ENCODE results near the gene NPAS3.

Gene NPAS3

DNA sequence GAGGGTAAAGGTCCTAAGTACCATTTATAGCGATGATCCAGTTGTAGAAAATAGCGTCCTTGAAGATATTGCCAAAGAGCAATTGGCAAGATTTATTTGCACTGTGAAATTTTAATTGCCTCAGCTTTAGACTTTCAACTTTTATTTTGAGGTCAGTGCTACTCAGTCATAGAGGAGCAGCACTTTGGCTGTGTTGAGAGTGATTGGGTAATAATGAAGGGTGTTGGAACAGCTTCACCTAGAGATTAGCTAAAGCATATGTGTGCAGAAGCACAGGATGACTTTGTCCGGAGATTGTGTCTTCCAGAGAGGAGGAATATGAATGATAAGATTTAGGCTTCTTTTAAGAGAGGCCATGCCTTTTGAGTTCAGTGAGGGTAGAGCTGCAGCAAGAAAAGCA lies 164.8 kb downstream of the NPAS3 start:
- Mint-ChIP-seq H3K4me1 (no peaks in the 10 kb centered on the region), H3K27me3 (no peaks in the 10 kb centered on the region), H3K4me3 (no peak overlapping the region), H3K9me3 (no peaks in the 10 kb centered on the region), H3K27ac (no peak overlapping the region), H3K36me3 (no peaks in the 10 kb centered on the region)
- ATAC-seq (ENCODE audit: low read depth), result no peak
- DNase-seq (ENCODE audit: low spot score in 2 of 2), result no peak

DNA sequence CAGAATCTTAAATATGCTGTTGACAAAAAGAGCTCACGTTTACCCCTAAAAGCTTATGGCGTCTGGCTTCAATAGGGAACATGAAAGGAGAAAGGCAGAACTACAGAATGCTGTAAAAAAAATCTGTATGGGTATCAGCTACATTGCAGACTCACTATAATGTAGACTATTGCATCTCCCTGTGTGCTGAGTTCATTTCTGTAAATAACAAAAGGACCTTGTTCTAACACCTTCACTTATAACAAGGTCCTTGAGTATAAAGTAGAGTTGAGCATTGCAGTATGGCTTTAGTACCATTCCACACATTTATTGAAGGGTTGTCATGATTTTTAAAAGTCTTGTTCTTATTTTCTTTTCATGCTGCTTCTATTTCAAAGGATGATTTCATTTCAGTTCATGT lies 165.3 kb downstream of the NPAS3 start:
- Mint-ChIP-seq H3K9me3 (no peaks in the 10 kb centered on the region), H3K4me1 (no peaks in the 10 kb centered on the region), H3K27me3 (no peaks in the 10 kb centered on the region), H3K4me3 (no peak overlapping the region), H3K27ac (no peak overlapping the region), H3K36me3 (no peaks in the 10 kb centered on the region)
- ATAC-seq (ENCODE audit: low read depth), result no peak
- no peak for DNase-seq (ENCODE audit: low spot score in 2 of 2)

DNA sequence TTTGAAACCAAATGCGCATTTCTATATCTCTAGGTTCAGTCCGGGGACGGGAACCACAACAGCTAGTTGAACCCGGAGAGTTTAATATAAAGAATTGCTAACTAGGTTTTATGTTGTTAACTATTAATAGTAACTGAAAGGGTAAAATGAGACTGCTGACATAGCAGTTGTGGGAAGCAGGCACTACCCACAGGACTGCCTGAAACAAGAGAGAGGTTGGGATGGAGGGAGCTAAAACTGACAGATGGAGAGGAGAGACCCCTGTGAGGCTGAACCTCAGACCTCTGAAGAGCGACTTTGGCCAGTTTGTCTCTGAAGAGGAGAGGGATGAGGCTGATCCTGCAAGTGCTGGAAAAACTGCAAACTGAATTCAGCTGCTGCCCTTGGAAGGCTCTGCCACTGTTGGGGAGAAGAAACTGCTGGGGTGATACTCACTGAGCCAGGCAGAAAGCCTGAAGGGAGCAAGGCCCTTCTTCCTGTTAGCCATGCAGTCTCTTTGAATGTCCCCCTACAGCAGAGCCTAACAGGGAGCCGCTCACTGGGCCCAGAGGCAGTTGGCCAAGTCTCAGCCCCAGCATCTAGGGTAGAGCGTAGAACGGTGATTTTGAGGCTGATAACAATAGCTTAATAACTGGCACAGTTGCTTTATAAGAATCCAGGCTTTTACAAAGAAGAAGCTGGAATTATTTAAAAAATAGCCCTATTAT lies 172.2 kb downstream of the NPAS3 start:
- H3K36me3 Mint-ChIP-seq, result no peaks in the 10 kb centered on the region
- H3K4me3 Mint-ChIP-seq, result no peak overlapping the region
- ATAC-seq (ENCODE audit: low read depth), result no peak
- H3K9me3 Mint-ChIP-seq, result peaks cover 1% of the 10 kb centered on the region
- H3K27ac Mint-ChIP-seq, result no peak overlapping the region
- no peaks in the 10 kb centered on the region for H3K4me1 Mint-ChIP-seq
- H3K27me3 Mint-ChIP-seq, result no peaks in the 10 kb centered on the region
- no peak for DNase-seq (ENCODE audit: low spot score in 2 of 2)

DNA sequence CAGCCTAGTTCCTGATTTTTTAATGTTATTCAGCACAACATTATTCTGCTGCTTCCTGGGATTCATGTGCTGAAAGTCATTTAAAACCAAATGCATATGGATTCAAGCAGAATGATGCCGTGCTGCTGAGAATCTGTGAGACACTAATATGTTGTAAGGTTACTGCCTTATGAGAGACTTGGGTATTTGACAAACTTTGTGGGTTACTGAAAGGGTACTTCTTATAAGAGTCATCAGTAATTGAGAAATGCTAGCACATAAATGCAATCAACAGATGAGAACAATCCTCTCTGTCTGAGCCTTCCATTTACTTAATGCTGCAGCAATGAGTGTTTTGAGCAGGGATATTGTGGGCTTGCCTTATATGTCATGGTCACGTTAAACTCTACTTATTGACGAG lies 175.7 kb downstream of the NPAS3 start:
- DNase-seq (ENCODE audit: low spot score in 2 of 2) (no peak), ATAC-seq (ENCODE audit: low read depth) (no peak)
- Mint-ChIP-seq H3K27ac (no peak overlapping the region), H3K36me3 (no peaks in the 10 kb centered on the region), H3K4me3 (no peak overlapping the region), H3K9me3 (peaks cover 1% of the 10 kb centered on the region), H3K27me3 (no peaks in the 10 kb centered on the region), H3K4me1 (no peaks in the 10 kb centered on the region)

DNA sequence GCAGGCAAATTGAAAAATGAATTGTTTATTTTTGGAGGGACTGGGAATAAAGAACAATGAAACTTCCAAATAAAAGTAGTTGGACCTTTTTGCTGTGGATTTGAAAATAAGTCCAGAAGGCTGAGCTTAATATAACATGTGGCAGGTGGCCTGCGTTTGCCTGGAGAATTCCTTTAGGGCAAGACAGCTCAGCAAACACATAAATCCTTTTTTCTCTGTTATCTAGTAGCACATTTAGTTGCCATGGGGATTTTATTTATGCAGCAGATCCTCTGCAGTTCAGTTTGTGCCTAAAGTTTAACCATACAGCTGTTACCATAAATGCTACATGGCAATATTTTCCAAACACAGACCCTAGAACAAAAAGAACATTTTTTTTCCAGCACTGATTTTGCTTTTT lies 180.0 kb downstream of the NPAS3 start:
- ATAC-seq (ENCODE audit: low read depth), result no peak
- Mint-ChIP-seq H3K9me3 (peaks cover 2% of the 10 kb centered on the region), H3K27me3 (no peaks in the 10 kb centered on the region), H3K4me1 (no peaks in the 10 kb centered on the region), H3K27ac (no peak overlapping the region), H3K4me3 (no peak overlapping the region), H3K36me3 (no peaks in the 10 kb centered on the region)
- DNase-seq (ENCODE audit: low spot score in 2 of 2), result no peak

DNA sequence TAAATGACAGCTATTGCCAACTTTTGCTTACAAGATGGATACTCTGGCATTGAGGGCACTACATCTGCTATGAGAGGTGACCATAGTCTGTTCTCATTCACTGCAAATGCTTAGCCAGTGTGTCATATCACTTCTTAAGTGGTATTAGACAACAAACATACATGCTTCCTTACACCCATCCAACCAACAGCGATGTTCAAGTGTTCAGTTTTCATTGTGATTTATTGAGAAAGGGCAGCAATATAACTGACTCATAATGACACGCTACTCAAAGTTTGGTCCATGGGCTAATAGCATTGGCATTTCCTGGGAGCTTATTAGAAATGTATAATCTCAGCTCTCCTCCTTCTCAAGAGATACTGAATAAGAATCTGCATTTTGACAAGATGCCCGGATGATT lies 181.7 kb downstream of the NPAS3 start:
- no peaks in the 10 kb centered on the region for H3K27me3 Mint-ChIP-seq
- no peaks in the 10 kb centered on the region for H3K4me1 Mint-ChIP-seq
- peaks cover 2% of the 10 kb centered on the region for H3K9me3 Mint-ChIP-seq
- no peak overlapping the region for H3K27ac Mint-ChIP-seq
- ATAC-seq (ENCODE audit: low read depth) (no peak), DNase-seq (ENCODE audit: low spot score in 2 of 2) (no peak)
- no peaks in the 10 kb centered on the region for H3K36me3 Mint-ChIP-seq
- no peak overlapping the region for H3K4me3 Mint-ChIP-seq

DNA sequence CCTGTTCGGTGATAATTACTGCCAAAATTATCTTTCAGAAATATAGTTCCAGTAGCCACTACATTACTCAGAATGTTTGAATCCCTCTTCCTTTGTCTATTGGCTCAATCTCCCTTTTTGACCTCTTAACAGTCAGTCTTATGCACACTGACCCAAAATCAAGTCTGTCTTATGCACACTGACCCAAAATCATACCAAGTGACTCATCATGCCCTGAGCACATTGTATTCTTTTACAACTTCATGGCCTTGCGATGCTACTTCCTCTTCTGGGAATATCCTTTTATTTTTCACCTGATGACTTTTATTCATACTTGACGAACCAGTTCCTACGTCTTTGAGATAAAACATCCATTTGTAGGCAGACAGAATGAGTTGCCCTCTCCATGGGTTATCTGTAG lies 182.3 kb downstream of the NPAS3 start:
- ATAC-seq (ENCODE audit: low read depth), result no peak
- Mint-ChIP-seq H3K4me1 (no peaks in the 10 kb centered on the region), H3K27me3 (no peaks in the 10 kb centered on the region), H3K36me3 (no peaks in the 10 kb centered on the region), H3K4me3 (no peak overlapping the region), H3K27ac (no peak overlapping the region), H3K9me3 (peaks cover 2% of the 10 kb centered on the region)
- DNase-seq (ENCODE audit: low spot score in 2 of 2), result no peak

DNA sequence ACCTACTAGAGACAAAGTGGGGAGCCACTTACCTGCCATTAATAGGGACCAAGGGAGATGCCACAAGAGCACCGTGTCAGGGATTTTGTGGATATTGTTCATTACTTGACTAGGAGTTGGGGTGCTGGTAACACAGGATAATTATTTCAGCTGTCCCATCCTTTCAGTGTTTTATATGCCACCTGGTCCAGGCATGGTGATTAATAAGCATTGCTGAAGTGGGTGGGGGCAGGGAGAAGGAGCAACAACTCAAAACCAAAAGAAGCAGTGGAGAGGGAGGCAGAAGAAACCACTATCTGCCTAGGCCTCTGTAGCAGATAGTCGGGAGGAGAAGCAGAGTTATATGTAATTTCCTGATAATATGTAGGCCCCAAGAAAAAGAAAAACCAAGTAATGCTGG lies 184.6 kb downstream of the NPAS3 start:
- DNase-seq (ENCODE audit: low spot score in 2 of 2), result no peak
- ATAC-seq (ENCODE audit: low read depth), result no peak
- no peak overlapping the region for H3K27ac Mint-ChIP-seq
- no peaks in the 10 kb centered on the region for H3K4me1 Mint-ChIP-seq
- H3K36me3 Mint-ChIP-seq, result no peaks in the 10 kb centered on the region
- H3K27me3 Mint-ChIP-seq, result no peaks in the 10 kb centered on the region
- no peak overlapping the region for H3K4me3 Mint-ChIP-seq
- H3K9me3 Mint-ChIP-seq, result peaks cover 2% of the 10 kb centered on the region

DNA sequence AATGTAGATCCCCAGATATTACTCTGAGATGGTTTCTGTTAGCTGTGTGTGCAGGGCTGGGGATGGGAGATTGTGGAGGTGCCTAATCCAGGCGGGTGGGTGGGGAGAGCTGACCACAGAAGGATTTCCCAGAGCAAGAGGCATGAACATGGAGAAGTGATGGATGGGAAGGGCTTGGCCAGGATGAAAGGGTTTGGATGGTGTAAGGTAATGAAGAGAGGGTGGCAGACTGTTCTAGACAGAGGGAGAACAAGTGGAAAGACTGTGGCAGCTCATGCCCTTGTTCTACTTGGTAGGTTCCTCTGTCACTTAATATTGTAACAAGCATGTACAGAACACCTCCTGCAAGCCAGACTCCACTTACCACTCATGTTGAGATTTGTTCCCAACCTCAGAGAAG lies 187.8 kb downstream of the NPAS3 start:
- Mint-ChIP-seq H3K4me3 (no peak overlapping the region), H3K27ac (no peak overlapping the region), H3K27me3 (no peaks in the 10 kb centered on the region), H3K4me1 (no peaks in the 10 kb centered on the region), H3K9me3 (no peaks in the 10 kb centered on the region), H3K36me3 (no peaks in the 10 kb centered on the region)
- ATAC-seq (ENCODE audit: low read depth) (no peak), DNase-seq (ENCODE audit: low spot score in 2 of 2) (no peak)

DNA sequence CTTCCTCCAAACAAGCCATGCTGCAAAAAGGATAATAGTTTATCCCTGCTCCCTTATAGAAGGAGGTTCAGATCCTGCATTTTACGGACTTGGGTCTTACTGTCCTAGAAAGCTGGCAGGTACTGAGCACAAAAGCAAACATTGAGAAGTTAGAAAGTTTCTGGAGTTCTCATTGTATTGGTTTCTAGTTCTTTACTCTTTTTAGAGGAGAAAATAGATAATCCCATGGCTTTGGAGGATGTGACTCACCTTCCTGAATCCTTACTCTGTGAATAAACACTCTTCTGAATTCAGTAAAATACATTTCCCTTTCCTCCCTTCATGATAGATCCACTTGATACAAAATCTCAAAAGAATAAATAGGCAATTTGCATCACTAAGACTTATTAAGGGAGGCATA lies 188.9 kb downstream of the NPAS3 start:
- Mint-ChIP-seq H3K4me1 (no peaks in the 10 kb centered on the region), H3K36me3 (no peaks in the 10 kb centered on the region), H3K27ac (no peak overlapping the region), H3K27me3 (no peaks in the 10 kb centered on the region), H3K4me3 (no peak overlapping the region), H3K9me3 (no peaks in the 10 kb centered on the region)
- ATAC-seq (ENCODE audit: low read depth) (no peak), DNase-seq (ENCODE audit: low spot score in 2 of 2) (no peak)

DNA sequence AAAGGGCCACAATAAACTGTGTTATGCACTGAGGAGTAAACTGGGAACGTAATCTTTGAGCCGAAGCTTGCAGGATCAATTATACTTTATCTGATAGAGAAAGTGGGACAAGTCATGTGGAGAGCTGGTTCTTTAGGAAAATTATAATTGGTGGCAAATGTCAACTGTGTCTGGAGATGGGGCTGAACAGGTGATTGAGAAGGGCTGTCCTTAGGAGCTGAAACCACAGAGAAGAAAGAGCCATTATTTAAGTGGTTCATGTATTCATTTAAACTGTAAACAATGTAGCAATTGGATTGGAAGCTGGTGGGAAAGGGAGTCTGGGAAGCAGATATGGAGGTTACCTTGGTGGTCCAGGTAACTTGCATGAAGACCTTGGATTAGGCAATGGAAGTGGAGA lies 193.1 kb downstream of the NPAS3 start:
- H3K9me3 Mint-ChIP-seq, result no peaks in the 10 kb centered on the region
- H3K4me1 Mint-ChIP-seq, result no peaks in the 10 kb centered on the region
- no peak overlapping the region for H3K4me3 Mint-ChIP-seq
- no peaks in the 10 kb centered on the region for H3K36me3 Mint-ChIP-seq
- DNase-seq (ENCODE audit: low spot score in 2 of 2), result no peak
- no peak for ATAC-seq (ENCODE audit: low read depth)
- H3K27ac Mint-ChIP-seq, result no peak overlapping the region
- H3K27me3 Mint-ChIP-seq, result no peaks in the 10 kb centered on the region

DNA sequence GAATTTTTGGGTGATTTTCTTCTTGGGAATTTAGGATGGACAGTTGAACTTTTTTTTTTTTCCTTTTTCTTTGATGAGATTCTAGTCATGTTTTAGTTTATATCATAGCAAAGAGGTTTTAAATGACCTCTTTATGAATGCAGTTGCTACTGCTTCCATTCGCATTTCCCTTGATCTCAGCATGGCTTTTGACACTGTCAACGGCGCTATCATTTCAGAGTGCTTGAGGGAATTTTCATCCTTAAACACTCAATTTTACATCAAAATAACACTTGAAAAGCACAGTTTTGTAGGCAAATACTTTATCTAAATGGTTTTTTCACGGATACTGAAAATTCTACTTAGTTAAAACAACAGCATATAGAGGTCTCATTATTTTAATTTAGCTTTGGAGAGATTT lies 195.5 kb downstream of the NPAS3 start:
- Mint-ChIP-seq H3K9me3 (no peaks in the 10 kb centered on the region), H3K4me1 (no peaks in the 10 kb centered on the region), H3K27me3 (no peaks in the 10 kb centered on the region), H3K27ac (no peak overlapping the region), H3K36me3 (no peaks in the 10 kb centered on the region), H3K4me3 (no peak overlapping the region)
- no peak for ATAC-seq (ENCODE audit: low read depth)
- no peak for DNase-seq (ENCODE audit: low spot score in 2 of 2)

DNA sequence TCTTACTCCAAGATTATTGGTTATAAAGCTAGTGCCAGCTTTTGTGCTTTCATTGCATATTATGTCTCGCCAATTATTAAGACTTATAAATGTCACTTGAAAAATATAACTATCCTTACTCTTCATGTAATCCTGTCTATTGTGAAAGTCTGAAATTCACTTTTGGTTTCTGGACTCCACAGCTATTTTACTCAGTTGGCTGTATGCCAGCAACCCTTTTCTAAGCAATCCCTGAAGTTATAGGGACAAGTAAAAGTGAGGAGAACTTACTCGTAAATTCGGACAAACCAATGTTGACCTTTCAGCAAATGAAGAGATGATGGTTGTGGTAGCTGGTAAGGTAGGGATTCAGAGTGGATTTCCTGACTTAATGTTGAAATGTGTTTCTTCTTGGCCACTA lies 196.3 kb downstream of the NPAS3 start:
- Mint-ChIP-seq H3K4me1 (no peaks in the 10 kb centered on the region), H3K36me3 (no peaks in the 10 kb centered on the region), H3K9me3 (no peaks in the 10 kb centered on the region), H3K27me3 (no peaks in the 10 kb centered on the region), H3K27ac (no peak overlapping the region), H3K4me3 (no peak overlapping the region)
- ATAC-seq (ENCODE audit: low read depth) (no peak), DNase-seq (ENCODE audit: low spot score in 2 of 2) (no peak)

DNA sequence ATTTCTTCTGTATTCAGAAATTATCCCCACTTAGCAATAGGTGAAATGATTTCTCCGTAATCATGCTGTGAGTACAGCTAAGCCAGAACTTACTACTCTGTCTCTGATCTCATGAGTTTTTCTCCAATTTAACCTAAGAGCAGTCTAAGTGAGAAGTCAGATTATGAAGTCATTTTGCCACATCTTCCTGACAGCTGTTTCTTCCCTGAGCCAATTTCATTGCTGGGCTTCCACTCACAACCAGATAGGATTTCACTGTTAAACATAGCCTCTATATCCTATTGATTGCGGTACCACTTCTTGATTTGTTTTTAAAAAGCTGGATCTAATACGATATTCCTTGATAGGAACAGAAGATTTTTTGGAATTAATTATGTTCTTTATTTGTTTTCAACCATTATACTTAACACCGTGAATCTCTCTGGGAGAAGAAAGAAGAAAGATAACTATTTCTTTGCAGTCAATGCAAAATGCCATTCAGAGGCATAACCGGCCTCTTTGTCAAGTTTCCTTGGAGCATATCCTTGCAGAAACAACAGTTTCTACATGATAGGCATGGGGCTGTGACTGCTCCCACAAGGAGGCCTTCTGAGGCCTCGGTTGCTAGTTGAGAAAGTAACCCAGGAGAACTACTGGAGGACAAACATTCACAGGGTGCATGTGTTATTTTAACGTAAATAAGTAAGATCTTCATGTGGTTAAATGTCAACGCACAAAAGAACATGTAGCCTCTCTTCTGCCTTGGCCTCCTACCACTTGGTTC lies 212.2 kb downstream of the NPAS3 start:
- H3K27me3 Mint-ChIP-seq, result no peaks in the 10 kb centered on the region
- ATAC-seq (ENCODE audit: low read depth), result no peak
- no peaks in the 10 kb centered on the region for H3K36me3 Mint-ChIP-seq
- H3K4me3 Mint-ChIP-seq, result no peak overlapping the region
- H3K27ac Mint-ChIP-seq, result no peak overlapping the region
- DNase-seq (ENCODE audit: low spot score in 2 of 2), result no peak
- H3K9me3 Mint-ChIP-seq, result peaks cover 3% of the 10 kb centered on the region
- no peaks in the 10 kb centered on the region for H3K4me1 Mint-ChIP-seq

DNA sequence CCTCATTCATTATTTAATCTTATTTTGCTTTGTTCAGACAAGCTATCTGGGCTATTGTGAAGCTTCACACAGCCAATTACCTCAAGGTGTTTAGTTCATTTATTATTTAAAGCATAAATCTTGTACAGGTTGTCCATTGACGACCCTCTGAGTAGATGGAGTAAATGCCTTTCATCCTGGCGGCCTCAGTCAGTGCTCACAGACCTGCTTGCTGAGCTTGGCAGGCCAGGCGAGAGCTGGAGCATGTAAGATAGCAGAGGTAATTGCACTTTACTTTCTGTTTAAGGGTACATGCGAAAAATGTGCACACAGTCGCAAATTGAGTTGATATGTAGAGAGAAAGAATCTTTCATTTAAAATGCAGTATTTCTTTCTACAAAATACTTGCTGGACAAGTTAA lies 224.4 kb downstream of the NPAS3 start:
- DNase-seq (ENCODE audit: low spot score in 2 of 2), result no peak
- Mint-ChIP-seq H3K4me3 (no peak overlapping the region), H3K9me3 (peaks cover 2% of the 10 kb centered on the region), H3K27me3 (no peaks in the 10 kb centered on the region), H3K36me3 (no peaks in the 10 kb centered on the region), H3K4me1 (no peaks in the 10 kb centered on the region), H3K27ac (no peak overlapping the region)
- ATAC-seq (ENCODE audit: low read depth), result no peak

Data from memory B cell (primary cell).